ENCODE results near the gene AGT. TPM values are rescaled to one million over a fixed set of nuclear protein-coding genes. Genes with fewer than 3 reads are reported as not detected.
A peak's percentile ranks its signal among the peaks of the same experiment; 100 is the strongest.
"Not testable (repeated sequence)": the region's sequence is repeated elsewhere in the genome, so short reads cannot be mapped to it uniquely, and the experiment has no call there.

The AGT gene
- total RNA-seq, 1 donor from 2014 or later, result under 0.01 TPM

DNA sequence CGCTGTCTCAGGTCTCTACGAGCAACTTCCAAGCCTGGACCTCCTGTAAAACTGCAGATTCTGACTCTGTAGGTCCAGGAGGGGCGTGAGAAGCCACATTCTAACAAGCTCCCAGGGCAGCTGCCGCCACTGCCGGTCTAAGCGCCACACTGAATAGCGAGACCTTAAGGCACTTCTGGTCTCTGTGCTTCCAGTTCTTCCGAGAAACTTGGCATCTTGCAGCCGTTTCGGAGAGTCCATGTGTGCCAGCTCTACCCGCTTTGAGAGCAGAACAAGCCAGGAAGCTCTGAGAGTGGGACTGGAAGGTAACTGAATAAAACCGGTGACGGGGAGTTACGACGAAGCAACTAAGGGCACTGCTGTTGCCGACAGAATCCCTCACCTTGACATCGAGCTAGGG is 12.5 kb downstream of the AGT start:
- TF ChIP-seq, protein P1, sequence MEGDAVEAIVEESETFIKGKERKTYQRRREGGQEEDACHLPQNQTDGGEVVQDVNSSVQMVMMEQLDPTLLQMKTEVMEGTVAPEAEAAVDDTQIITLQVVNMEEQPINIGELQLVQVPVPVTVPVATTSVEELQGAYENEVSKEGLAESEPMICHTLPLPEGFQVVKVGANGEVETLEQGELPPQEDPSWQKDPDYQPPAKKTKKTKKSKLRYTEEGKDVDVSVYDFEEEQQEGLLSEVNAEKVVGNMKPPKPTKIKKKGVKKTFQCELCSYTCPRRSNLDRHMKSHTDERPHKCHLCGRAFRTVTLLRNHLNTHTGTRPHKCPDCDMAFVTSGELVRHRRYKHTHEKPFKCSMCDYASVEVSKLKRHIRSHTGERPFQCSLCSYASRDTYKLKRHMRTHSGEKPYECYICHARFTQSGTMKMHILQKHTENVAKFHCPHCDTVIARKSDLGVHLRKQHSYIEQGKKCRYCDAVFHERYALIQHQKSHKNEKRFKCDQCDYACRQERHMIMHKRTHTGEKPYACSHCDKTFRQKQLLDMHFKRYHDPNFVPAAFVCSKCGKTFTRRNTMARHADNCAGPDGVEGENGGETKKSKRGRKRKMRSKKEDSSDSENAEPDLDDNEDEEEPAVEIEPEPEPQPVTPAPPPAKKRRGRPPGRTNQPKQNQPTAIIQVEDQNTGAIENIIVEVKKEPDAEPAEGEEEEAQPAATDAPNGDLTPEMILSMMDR (IDR thresholded peaks at IDR 0.05; ENCODE audit: insufficient read depth, low read length, severe bottlenecking), result no peak
- Histone ChIP-seq H3K4me3 (ENCODE audit: low read depth, low read length) (no peak overlapping the region), H3K36me3 (ENCODE audit: control insufficient read depth, insufficient read depth, low read length) (no peaks in the 10 kb centered on the region), H3K27me3 (ENCODE audit: control insufficient read depth, insufficient read depth, low read length) (no peaks in the 10 kb centered on the region)
- no peak for DNase-seq (ENCODE audit: low read depth)
- FAIRE-seq, result no peak

DNA sequence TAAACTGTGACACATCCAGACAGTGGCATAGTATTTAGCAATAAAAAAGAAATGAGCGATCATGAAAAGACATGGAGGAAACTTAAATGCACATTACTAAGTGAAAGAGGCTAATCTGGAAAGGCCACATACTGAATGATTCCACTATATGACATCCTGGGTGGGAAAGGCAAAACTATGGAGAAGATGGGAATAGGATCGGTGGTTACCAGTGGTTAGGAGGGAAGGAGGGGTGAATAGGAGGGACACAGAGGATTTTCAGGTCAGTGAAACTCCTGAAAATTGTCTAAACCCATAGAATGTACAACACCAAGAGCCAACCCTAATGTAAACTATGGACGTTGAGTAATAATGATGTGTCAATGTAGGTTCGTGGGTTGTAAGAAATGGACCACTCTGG is 13.8 kb downstream of the AGT start:
- Histone ChIP-seq H3K27me3 (ENCODE audit: control insufficient read depth, insufficient read depth, low read length) (no peaks in the 10 kb centered on the region), H3K4me3 (ENCODE audit: low read depth, low read length) (no peak overlapping the region), H3K36me3 (ENCODE audit: control insufficient read depth, insufficient read depth, low read length) (no peaks in the 10 kb centered on the region)
- FAIRE-seq (no peak), DNase-seq (ENCODE audit: low read depth) (no peak)
- TF ChIP-seq, protein P1 (IDR thresholded peaks at IDR 0.05; ENCODE audit: insufficient read depth, low read length, severe bottlenecking), result no peak

DNA sequence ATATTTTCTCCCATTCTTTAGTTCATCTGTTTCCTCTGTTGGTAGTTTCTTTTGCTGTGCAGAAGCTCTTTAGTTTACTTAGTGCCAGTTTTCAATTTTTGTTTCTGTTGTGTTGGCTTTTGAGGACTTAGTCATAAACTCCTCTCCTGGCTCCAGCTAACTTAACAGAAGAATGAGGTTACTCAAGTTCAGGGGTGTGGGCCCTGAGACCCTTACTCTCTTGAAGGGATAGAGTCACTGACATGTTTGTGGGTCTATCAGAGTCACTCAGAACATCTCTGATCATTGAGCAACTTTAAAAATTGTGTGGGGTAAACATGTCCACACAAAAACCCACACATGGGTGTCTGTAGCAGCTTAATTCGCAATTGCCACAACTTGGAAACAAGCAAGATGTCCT is 14.2 kb downstream of the AGT start:
- TF ChIP-seq, protein P1 (IDR thresholded peaks at IDR 0.05; ENCODE audit: insufficient read depth, low read length, severe bottlenecking), result no peak
- FAIRE-seq, result no peak
- Histone ChIP-seq H3K4me3 (ENCODE audit: low read depth, low read length) (no peak overlapping the region), H3K36me3 (ENCODE audit: control insufficient read depth, insufficient read depth, low read length) (no peaks in the 10 kb centered on the region), H3K27me3 (ENCODE audit: control insufficient read depth, insufficient read depth, low read length) (no peaks in the 10 kb centered on the region)
- no peak for DNase-seq (ENCODE audit: low read depth)

DNA sequence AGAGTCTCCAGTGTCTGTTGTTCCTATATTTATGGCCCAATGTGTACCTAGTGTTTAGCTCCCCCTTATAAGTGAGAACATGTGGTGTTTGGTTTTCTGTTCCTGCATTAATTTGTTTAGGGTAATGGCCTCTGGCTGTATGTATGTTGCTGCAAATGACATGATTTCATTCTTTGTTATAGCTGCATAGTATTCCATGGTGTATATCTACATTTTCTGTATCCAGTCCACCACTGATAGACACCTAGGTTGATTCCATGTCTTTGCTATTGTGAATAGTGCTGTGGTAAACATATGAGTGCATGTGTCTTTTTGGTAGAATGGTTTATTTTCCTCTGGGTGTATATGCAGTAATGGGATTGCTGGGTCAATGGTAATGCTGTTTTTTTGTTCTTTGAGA is 15.0 kb downstream of the AGT start:
- not testable (repeated sequence) for DNase-seq (ENCODE audit: low read depth); H3K4me3 ChIP-seq (ENCODE audit: low read depth, low read length); H3K36me3 ChIP-seq (ENCODE audit: control insufficient read depth, insufficient read depth, low read length); H3K27me3 ChIP-seq (ENCODE audit: control insufficient read depth, insufficient read depth, low read length); FAIRE-seq

DNA sequence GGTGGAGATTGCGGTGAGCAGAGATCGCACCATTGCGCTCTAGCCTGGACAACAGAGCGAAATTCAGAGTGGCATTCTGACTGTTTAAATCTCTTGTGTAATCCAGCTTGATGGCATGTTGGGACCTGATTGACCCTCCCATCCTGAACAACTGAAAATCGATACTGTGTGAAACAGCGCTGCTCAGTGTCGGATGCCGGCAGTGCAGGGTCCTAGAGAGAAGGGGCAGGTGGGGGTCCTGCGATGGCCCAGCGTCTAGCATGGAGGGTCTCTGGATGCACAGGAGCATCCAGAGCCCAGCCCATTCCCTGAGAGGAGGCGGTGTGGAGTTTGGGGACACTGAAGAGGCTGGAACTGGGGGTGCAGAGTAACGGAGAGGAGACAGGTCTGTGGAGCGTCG is 15.8 kb downstream of the AGT start:
- Histone ChIP-seq H3K4me3 (ENCODE audit: low read depth, low read length) (no peak overlapping the region), H3K27me3 (ENCODE audit: control insufficient read depth, insufficient read depth, low read length) (no peaks in the 10 kb centered on the region), H3K36me3 (ENCODE audit: control insufficient read depth, insufficient read depth, low read length) (no peaks in the 10 kb centered on the region)
- DNase-seq (ENCODE audit: low read depth), result peak; percentile 23
- FAIRE-seq, result no peak
- TF ChIP-seq, protein P1 (IDR thresholded peaks at IDR 0.05; ENCODE audit: insufficient read depth, low read length, severe bottlenecking), result peak; percentile 24

DNA sequence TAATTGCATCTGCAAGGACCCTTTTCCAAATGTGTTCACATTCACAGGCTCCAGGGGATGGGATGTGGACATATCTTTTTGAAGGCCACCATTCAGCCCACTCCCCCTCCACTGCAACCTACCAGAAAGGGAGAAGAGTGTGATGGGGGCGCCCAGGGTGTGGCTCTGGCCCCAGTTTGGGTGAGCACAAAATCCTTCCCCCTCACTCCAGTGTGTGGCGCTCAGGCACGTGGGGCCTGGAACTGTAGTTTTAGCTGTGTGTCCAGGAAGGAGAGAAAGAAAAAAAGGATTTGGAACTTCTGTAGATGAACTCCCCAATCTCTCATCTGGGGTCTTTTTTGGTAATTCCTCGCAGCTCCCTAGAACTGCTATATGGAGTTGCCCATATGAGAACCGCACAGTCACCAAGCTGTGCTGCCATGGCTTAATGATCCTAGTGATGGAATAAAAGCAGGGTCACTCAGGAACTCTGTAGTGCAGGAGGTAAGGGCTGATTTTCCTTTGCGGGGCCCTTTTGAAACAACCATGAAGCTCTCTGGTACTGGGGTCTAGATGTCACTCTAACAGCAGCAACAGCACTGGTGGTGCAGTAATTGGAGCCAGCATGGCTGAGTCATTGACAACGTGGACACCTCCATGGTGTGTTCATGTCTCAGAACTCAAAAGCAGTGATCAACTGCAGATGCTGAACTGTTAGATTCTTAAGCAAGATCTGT is 17.0 kb downstream of the AGT start:
- Histone ChIP-seq H3K27me3 (ENCODE audit: control insufficient read depth, insufficient read depth, low read length) (no peaks in the 10 kb centered on the region), H3K4me3 (ENCODE audit: low read depth, low read length) (no peak overlapping the region), H3K36me3 (ENCODE audit: control insufficient read depth, insufficient read depth, low read length) (no peaks in the 10 kb centered on the region)
- TF ChIP-seq, protein P1 (IDR thresholded peaks at IDR 0.05; ENCODE audit: insufficient read depth, low read length, severe bottlenecking), result no peak
- DNase-seq (ENCODE audit: low read depth), result no peak
- FAIRE-seq, result no peak
